DMS114 treated with DMSO at 0.1 percent for 48 hours (cell line): Measurements from ENCODE around the gene PRSS21.

ENCODE experiments used
- DNase-seq: peaks from one replicate; lab custom pipeline; 2025; ENCODE audit not compliant: unreplicated experiment; lab: John Stamatoyannopoulos, UW

Gene PRSS21

DNA sequence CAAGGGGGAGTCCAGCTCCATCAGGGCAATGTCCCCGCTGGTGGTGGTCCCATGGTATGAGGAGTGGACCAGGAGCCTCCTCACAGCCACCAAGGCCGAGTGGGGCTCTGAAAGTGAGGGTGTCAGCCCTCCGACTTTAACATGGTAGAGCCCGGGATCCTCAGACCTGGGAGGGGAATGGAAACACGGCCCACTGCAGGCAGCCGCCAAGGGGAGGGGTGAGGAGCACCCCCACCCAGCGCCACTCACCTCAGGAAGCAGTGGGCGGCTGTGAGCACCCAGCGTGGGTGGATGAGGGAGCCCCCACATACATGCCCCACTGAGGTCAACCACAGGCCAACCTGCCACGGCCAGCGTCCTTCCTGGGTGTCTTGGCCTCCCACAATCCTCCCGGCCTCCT lies 23.9 kb downstream of the PRSS21 start:
- no peak for DNase-seq

GRCh38 chr16:2841606-2842339 lies 24.7 kb downstream of the PRSS21 start:
- no peak for DNase-seq

DNA sequence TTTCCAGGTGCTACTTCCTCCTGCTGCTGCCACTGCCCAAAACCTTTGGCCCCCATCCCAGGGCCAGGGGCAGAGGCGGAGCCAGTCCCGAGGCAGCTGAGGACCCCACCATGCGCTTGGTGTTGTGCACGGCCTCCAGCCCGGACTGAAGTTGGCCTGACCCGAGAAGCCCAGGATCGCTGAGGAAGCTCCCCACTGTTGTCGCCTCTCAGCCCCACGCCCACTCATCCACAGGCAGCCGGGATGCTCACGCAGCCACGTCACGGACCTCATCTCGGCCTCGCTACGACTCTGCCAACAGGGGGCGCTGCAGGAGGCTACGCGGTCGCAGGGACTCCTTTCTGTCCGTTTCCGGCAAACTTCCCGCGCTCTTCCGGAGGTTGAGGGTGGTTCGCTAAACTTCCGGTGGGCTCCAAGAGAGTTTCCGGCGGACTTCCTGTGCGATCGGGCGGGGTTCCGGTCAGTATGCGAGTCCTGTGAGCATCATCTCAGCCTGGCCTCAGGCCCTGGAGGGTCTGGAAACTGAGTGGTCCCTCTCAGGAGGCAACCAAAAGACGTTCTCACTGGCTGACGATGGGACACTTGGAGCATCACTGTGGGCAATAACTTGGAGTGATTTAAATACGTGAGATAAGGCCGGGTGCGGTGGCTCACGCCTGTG lies 25.4 kb downstream of the PRSS21 start:
- no peak for DNase-seq

DNA sequence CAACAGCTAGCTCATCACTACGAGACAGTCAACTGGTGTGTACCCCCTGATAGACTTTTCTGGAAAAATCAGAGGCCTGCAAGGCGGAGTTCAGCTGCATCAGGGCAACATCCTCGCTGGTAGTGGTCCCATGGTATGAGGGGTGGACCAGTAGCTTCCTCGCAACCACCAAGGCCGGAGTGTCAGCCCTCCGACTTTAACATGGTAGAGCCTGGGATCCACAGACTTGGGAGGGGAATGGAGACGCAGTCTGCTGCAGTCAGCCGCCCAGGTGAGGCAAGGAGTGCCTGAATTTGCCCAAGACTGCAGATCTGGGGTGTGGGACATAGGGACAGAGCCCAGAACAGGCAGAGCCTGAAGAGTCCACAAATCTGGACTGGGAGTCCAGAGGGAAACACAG lies 26.5 kb downstream of the PRSS21 start:
- DNase-seq, result no peak

DNA sequence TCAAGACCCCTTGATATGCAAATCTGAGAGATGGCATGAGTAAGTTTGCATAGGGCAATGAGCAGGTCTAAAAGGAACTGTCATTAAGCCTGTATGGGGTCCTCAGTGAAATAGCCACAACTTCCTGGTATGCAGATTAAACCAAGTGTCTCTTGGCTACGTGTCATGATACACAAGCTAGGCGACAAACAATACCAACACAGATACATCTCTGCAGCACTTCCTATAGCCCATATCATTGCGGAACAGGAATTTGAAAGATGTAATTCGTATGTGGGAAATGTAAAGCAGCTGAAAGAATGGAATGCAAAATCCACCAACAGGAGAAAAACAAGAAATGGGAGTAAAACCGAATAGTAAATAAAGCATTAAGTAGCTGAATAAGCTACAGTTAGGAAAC lies 28.1 kb downstream of the PRSS21 start:
- DNase-seq, result no peak

GRCh38 chr16:2846511-2847310 lies 29.7 kb downstream of the PRSS21 start:
- DNase-seq, result no peak

DNA sequence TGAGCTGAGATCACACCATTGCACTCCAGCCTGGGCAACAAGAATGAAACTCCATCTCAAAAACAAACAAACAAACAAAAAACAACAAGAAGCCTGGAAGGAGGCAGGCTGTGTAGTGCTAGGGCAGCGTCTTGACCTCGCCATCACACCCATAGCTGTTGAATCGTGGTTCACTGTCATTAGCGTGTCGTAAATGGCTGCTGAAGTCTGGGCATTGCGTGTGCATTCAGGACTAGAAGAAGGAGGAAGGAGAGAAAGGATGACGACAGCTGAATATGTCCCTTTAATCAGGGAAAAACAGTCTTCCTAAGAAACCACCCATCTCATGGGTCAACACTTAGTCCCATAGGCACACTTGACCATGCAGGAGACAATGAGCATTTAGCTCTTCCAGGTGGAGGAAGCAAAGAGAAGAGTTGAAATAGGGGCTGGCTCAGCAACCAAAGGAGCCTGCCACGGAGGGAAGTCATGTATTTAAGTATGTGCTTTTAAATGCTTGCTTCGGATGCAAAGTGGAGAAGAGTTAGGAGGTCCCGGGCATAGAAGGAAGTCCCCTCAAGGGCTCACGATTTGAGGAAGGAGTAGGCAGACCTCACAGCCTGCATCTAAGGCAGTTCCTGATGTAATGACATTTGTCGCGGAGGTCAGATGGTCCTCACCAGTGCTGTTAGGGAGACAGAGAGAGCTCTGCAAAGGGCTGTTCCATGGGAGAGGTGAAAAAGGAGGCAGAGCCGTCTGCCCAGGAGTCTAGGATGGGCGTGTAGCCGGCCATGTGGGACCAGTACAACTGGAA lies 32.1 kb downstream of the PRSS21 start:
- no peak for DNase-seq

GRCh38 chr16:2852003-2852730 lies 35.1 kb downstream of the PRSS21 start:
- DNase-seq, result no peak

DNA sequence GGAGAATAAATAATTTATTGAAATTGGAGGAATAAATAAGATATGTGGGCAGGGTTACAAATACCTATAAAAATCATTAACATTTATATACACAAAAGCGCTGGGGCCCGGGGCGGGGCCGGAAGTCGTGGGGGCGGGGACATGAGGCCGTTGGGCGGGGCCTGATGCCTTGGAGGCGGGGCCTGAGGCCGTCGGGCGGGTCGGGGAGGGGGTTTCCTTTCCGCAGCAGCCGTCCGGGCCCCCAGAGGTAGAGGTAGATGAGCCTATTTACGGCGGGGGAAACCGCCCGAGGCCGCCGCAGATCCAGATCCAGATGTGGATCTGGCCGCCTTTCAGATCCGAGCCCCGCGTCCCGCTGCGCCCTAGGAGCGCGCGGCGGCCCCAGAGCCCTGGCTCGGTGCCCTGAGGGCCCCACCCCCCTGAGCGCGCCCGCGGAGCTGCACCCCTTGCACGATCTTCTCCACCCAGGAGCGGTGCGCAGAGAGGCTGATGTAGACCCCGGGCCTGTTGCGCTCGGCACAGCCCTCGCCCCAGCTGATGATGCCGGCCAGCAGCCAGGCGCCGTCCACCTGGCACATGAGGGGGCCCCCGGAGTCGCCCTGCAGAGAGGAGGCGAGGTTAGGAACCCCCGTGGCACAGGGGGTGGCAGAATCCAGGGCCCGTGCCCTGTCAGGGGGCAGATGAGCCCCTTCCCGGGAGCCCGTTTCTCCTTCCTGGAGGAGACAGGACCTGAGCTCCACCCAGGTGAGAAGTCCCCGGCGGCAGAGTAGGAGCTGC lies 35.9 kb downstream of the PRSS21 start:
- DNase-seq, result no peak

GRCh38 chr16:2853531-2854073 lies 36.6 kb downstream of the PRSS21 start:
- no peak for DNase-seq

DNA sequence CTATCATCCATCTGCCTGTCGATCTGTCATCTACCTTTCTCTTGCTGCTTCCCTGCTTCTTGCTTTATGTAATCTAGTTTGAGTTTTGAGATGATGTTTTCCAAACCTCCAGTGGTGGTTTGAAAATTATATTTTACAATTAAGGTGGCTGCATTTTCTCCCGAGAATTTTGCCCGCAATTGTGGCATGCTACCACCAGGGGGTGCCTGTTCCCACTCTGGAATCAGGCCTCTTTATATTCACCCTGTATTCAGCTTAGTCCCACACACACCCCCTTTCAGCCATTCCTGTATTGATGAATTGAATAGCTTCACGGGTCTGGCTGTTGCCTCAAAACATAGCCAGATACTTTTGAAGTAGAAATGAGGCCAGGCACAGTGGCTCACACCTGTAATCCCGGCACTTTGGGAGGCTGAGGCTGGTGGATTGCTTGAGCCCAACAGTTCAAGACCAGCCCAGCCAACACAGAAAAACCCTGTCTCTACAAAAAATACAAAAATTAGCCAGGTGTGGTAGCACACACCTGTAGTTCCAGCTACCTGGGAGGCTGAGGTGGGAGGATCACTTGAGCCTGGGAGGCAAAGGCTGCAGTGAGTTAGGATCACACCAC lies 37.8 kb downstream of the PRSS21 start:
- no peak for DNase-seq

DNA sequence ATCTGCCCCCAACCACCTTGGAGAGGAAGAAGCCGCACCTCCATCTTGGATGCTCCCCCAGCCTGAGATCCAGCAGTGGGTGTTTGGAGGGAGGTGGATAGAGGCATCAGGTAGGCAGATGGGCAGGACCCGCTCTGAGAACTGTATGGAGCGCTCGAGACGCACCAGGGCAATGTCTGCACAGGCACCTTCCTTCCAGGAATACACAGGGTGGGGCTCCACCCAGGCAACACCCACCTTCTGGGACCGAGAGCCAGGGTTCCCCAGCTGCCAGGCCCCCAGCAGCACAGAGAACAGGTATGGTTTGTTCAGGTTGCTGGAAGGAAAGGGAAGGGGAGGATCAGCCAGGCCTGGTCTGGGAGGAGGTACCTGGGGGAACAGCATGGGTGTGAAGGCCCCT lies 38.5 kb downstream of the PRSS21 start:
- DNase-seq, result no peak

DNA sequence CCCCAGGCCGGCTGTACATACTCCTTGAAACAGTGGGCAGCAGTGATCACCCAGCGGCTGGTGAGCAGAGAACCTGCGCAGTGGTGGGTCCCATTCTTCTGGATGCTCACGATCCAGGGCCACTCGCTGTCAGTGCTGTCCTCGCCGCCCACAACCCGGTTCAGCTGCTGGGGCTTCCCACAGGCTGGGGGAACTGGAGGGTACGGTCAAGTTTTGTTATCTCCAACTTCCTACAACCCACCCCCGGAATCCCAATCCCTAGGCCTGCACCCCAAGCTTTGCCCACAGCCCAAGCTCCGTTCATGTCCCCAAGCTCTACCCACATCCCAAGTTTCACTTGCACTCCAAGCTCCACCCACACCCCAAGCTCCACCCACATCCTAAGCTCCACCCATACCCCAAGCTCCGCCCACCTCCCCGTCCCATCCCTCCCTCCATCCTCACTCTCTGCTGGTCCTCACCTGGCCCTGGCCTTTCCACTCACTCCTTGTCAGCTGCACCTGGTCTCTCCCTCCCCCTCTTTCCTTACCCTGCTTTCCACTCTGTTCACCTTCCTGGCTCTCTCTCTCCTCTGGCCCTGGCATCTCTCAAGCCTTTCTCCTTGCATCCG lies 39.1 kb downstream of the PRSS21 start:
- no peak for DNase-seq

DNA sequence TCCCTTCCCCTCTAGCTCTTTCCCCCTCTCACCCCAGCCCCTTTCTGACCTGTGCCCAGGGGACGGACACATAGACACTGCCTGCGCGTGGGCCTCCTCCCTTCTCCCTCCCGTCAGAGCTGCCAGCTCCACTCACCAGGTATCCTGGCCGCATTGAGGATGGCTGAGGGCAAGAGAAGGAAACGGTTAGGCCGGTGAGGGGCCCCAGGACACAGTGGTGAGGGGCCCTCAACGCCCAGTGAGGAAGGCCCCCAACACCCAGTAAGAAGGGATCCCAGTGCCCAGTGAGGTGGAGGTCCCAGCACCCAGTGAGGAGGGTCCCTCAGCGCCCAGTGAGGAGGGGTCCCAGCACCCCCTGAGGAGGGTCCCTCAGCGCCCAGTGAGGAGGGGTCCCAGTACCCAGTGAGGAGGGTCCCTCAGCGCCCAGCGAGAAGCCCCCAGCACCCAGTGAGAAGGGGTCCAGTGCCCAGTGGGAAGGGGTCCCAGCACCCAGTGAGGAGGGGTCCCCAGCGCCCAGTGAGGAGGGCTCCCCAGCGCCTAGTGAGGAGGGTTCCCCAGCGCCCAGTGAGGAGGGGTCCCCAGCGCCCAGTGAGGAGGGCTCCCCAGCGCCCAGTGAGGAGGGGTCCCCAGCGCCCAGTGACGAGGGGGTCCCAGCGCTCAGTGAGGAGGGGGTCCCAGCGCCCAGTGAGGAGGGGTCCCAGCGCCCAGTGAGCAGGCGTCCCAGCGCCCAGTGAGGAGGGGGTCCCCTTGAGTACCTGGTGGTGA lies 39.8 kb downstream of the PRSS21 start:
- DNase-seq, result no peak

DNA sequence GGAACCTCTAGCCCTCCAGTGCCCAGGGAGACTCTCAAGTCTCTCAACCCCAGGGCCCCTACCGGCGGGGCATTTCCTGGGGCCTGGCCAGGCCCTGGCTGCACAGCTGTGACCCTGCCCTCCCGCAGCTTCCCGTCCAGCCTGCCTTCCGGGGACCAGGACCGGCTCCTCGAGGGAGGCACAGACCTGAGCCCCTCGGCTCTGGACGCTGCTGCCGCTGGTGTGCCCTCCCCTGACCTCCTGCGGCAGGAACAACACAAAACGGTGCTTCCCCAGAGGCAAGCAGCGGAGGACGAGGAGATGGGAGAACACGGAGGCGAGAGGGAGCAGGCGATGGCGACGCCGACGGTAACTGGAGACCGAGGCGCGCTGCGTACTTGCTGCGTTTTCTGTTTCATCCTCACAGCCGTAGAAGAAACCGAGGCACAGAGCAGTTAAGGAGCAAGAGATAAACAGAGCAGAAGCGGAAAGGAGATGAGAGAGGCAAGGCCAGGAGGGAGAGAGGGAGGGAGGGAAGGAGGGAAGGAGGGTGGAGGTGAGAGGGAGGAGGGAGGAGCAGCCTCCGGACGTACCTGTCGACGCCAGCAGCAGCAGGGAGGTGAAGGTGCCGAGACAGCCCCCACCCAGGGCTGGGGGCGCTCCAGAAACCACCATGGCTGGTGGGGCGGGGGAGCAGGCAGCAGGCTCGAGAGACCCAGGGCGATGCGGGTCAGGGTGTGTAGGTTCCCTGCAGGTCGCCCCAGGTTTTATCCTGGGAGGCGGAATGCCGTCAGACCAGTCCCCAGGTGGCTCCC lies 40.6 kb downstream of the PRSS21 start, which contains the start of gene PRSS22:
Gene PRSS22 (minus strand): TSS at position 720 of the 794 bp plus-strand sequence. CDS start 66 bp downstream, at position 654.
- DNase-seq, result no peak

DNA sequence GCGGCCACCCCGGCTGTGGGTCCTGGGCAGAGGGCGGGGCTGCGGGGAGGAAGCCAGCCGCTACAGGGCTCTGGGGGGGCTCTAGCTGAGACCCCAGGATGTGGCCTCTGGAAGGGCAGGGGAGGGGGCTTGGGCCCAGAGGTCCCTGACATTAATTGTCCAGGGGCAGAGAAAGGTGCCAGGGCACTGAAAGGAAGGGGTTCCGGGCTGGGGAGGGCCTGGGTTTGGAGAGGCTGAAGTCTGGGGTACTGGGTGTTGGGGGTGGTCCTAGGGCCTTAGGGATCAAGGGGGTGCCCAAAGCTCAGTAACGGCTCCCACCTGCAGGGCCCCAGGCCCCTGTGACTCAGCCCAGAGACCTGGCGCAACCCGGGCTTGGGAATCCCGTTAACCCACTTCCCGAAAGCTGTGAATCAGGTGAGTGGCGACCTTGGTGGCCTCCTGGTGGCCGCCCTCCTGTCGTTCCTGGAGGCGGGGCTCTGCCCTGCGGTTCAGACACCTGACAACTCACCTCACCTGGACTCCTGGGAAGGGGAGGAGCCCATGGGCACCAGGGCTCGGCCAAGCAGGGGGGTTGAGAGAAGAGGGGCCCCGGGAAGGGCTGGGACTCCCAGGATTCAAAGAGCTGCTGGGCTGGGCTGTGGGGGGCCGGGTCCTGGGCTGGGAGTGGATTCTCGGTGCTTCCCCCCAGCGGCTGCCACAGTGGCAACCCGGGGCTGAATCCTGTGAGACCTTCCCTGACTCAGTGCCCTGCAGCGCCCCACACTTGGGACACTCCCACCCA lies 41.4 kb downstream of the PRSS21 start:
- DNase-seq, result no peak
